ENCODE measurements around the gene FMO5.
"Not testable (repeated sequence)": the region's sequence is repeated elsewhere in the genome, so short reads cannot be mapped to it uniquely, and the experiment has no call there.

The FMO5 gene

GRCh38 chr1:147238925-147239820, 14.0 kb upstream of the FMO5 start:
- no peak for DNase-seq

GRCh38 chr1:147238053-147238902, 13.1 kb upstream of the FMO5 start:
- no peak for DNase-seq

- DNase-seq = no peak
Measured at GRCh38 chr1:147236959-147237791, 12.0 kb upstream of the FMO5 start.

GRCh38 chr1:147236448-147236847, 11.3 kb upstream of the FMO5 start:
- no peak for DNase-seq

DNA sequence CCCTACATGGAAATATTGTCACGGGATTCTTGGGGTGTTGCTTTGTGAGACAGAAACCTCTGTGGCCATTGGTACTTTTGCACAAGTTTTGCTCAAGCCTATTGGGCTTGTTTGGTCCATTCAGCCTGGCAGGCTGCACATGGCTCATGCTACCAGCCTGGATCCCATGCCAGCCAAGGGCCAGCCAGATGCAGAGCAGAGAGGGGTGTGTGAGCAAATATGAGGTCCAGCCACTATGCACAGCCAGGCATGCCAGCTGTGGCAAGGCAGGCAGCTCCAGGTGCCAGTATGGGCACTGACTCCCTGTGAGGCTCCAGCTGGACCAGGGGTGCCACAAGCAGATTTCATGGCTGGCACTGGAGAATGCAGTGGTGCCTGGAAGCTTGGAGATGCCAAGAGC, 10.7 kb upstream of the FMO5 start:
- DNase-seq = no peak

DNA sequence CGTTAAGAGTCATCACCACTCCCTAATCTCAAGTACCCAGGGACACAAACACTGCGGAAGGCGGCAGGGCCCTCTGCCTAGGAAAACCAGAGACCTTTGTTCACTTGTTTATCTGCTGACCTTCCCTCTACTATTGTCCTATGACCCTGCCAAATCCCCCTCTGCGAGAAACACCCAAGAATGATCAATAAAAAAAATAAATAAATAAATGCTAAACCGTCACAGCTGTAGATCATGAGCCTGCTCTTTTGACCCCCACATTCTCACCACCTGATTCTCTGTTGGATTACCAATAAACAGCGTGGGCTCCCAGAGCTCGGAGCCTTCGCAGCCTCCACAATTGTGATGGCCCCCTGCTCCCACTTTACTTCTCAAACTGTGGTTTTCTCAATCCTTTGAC, 8.8 kb upstream of the FMO5 start:
- not testable (repeated sequence) for DNase-seq

GRCh38 chr1:147231032-147231431, 5.9 kb upstream of the FMO5 start:
- not testable (repeated sequence) for DNase-seq

DNA sequence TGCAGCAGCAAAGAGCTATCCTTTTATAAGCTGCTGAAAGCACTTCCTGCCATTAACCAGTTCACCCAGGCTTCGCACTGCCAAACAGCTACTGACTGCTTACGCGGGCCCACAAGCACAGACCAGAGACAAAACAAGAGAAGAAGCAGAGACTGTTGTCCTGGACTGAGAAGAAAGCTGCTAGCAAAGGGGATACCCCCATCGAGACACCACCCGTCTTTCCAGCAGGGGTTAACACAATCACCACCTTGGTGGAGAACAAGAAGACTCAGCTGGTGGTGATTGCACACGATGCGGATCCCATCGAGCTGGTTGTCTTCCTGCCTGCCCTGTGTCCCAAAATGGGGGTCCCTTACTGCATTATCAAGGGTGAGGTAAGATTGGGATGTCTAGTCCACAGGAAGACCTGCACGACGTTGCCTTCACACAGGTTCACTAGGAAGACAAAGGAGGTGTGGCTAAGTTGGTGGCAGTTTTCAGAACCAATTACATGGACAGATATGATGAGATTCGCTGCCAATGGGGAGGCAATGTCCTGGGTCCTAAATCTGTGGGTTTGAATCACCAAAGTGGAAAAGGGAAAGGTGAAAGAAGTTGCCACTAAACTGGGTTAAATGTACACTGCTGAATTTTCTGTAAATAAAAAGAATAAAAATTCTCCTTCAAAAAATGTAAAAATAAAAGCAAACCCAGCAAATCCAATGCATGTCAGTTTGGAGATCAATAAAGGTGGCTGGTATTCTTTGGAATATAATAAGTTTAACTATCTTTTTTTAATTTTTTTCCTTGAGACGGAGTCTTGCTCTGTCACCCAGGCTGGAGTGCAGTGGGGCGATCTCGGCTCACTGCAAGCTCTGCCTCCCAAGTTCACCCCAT, 1.2 kb downstream of the FMO5 start:
- no peak for DNase-seq

DNA sequence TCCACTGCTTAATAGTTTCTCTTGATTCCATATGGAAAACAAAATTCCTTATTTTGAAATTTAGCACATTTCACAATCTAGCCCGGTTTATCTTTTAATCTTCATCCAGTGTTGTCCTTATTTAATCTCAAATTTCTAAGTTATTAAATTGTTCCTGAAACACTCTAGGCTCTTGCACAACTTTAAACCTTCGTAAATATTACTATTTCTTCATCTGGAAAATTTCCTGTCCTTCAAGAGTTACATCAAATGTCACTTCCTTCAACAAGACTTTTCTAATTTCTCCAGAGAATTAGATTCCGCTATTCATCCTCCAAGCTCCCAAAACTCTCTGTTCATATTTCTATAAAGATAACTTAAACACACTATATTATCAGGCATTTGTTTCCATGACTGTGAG, 6.5 kb downstream of the FMO5 start:
- no peak for DNase-seq

DNA sequence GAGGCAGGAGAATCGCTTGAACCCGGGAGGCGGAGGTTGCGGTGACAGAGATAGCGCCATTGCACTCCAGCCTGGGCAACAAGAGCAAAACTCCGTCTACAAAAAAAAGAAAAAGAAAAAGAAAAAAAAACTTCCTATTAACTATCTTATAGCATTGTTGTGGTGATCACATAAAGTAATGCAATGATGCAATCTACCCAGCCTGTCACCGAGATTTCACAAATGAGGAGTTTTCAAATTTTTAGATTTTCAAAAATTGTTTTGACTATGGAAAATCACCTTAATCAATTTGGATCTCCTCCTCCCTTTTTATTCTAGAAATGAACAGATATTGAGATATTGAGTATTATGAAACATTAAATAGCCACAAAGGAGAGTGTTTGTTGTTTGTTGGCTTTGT, 8.0 kb downstream of the FMO5 start:
- no peak for DNase-seq

DNA sequence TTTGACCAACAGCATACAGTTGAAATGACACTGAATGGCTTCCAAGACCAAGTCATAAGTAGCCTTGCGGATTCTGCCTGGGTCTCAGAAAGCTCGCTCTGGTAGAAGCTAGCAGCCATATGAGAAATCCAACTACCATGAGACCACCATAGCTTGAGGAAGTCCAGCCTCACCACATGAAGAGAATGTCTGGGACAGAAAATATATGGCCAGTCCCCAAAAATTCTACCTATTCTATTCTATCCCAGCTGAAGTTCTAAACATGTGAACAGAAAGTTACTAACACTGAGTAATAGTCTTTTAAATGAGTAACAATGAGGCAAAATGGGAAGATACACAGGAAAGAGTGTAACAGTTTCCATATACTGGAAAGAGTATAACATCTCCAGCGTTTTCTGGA, 9.0 kb downstream of the FMO5 start:
- no peak for DNase-seq

- no peak for DNase-seq
Measured at GRCh38 chr1:147215540-147215916, 9.6 kb downstream of the FMO5 start.

- DNase-seq = no peak
Measured at GRCh38 chr1:147214842-147215539, 10.1 kb downstream of the FMO5 start.

- no peak for DNase-seq
Measured at GRCh38 chr1:147214325-147214724, 10.8 kb downstream of the FMO5 start.

- DNase-seq = no peak
Measured at GRCh38 chr1:147213271-147213670, 11.9 kb downstream of the FMO5 start.

GRCh38 chr1:147211577-147211976, 13.6 kb downstream of the FMO5 start:
- no peak for DNase-seq

GRCh38 chr1:147210987-147211386, 14.2 kb downstream of the FMO5 start:
- DNase-seq = no peak

DNA sequence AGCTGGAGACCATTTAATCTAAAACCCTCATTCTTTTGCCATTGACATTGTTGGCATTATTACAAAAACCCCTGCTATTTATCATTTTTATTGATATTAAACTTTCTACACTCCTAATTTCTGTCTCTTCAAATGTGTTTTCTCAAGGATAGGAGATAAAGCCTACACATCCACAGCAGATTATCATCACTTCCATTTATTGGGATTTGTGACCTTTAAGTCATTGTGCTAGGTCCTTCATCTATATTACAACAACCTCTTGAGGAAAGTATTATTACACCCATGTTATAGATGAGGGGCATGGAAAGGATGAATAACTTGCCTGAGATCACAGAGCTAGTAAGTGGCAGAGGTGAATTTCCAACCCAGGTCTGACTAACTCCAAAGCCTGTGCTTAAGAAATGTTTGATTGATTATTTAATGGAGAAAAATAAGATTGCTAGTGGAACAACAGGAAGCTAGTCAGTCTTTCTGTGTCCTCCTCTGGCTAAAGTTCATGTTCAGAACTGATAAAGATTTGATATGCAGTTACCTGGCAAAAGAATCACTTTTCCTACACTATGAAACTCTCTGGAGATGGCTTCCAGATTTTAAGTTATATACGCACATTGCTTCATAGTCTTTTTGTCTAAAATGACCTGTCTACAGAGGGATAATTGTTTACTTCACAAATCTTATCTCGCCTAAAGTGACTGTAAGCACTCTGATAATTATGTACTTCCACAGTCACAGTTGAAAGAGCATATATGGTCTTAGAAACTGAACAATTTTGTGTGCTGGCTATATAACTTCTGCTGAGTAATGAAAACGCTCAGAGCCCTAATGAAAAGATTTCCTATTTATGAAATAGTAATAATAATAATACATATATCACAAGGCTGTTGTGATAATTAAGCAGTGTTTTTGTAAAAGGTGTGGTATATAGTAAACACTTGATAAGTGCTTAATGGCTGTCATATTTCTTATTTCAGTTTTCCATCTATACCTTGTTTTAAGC, 15.0 kb downstream of the FMO5 start:
- no peak for DNase-seq

- no peak for DNase-seq
Measured at GRCh38 chr1:147208619-147209018, 16.5 kb downstream of the FMO5 start.

DNA sequence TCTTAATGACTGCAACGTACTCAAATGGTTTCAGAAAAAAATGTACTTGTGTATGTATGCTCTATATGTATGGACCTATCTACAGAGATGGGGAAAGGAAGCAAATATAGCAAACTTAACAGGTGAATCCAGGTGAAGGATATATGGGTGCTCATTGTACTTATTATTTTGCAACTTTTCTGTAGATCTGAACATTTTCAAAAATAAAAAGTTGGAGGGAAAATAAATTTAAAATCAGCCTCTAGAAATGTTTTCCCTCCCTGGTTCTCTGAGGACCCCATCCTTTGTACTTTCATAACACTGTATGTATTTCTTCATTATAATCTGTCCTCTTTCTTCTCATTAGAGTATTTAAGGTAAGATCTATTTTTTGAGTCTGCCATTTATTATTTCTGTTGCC, 17.9 kb downstream of the FMO5 start:
- DNase-seq = no peak

All from cerebellar nuclear complex (tissue), 1 donor.